Astrocyte of the cerebellum (primary cell): Measurements from ENCODE around the gene VARS1.

Experiments used
- DNase-seq: peaks from one replicate; pipeline ENCODE4 v3.0.0-alpha.2; 2011; ENCODE audit warnings: low read depth
- H3K4me3 ChIP-seq: 2 replicates; pipeline ENCODE4 v1.5.1; 2011; ENCODE audit warnings: mild to moderate bottlenecking, low read depth, low read length, moderate library complexity
- in situ Hi-C: cut with HindIII; loops from 2 replicates; pipeline ENCODE4 v1.10.0; 2017; ENCODE audit warnings: low sequenced_read_pairs
- TF ChIP-seq, protein P1 (sequence below): IDR thresholded peaks from 2 replicates; pipeline ENCODE4 v1.5.1; 2012; ENCODE audit warnings: low read length, low read depth, moderate library complexity, mild to moderate bottlenecking; ENCODE audit errors: missing control alignments

The VARS1 gene

DNA sequence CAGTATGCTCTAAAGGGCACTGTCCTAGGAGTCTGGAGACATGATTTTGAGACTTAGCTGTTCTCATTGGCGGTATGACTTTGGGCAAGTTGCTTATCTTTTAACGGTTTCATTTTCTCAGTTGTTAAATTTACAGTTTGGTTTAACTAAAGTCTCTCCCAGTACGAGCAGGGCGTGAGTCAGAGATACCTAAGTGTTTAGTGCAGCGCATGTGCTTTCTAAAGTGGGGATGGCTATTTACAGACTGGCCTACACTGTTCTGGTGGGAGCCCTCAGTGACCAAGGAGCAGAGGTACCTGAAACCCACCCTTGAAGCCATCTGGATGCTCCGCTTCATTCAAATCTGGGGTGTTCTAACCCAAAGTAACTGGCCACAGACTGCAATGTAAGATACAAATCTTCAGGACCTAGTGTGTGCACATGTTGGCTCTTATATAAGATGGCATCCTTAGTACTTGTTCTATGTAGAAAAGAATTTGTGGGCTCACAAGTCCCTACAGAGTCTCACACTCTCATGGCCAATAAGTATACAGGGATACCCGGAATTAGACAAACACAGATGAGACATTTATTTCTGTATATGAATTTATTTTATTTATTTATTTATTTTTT lies 45.0 kb downstream of the VARS1 start:
- in situ Hi-C loops = no loop called here
- no peak for DNase-seq
- TF ChIP-seq, protein P1, sequence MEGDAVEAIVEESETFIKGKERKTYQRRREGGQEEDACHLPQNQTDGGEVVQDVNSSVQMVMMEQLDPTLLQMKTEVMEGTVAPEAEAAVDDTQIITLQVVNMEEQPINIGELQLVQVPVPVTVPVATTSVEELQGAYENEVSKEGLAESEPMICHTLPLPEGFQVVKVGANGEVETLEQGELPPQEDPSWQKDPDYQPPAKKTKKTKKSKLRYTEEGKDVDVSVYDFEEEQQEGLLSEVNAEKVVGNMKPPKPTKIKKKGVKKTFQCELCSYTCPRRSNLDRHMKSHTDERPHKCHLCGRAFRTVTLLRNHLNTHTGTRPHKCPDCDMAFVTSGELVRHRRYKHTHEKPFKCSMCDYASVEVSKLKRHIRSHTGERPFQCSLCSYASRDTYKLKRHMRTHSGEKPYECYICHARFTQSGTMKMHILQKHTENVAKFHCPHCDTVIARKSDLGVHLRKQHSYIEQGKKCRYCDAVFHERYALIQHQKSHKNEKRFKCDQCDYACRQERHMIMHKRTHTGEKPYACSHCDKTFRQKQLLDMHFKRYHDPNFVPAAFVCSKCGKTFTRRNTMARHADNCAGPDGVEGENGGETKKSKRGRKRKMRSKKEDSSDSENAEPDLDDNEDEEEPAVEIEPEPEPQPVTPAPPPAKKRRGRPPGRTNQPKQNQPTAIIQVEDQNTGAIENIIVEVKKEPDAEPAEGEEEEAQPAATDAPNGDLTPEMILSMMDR = no peak
- H3K4me3 ChIP-seq = no peak overlapping the region

DNA sequence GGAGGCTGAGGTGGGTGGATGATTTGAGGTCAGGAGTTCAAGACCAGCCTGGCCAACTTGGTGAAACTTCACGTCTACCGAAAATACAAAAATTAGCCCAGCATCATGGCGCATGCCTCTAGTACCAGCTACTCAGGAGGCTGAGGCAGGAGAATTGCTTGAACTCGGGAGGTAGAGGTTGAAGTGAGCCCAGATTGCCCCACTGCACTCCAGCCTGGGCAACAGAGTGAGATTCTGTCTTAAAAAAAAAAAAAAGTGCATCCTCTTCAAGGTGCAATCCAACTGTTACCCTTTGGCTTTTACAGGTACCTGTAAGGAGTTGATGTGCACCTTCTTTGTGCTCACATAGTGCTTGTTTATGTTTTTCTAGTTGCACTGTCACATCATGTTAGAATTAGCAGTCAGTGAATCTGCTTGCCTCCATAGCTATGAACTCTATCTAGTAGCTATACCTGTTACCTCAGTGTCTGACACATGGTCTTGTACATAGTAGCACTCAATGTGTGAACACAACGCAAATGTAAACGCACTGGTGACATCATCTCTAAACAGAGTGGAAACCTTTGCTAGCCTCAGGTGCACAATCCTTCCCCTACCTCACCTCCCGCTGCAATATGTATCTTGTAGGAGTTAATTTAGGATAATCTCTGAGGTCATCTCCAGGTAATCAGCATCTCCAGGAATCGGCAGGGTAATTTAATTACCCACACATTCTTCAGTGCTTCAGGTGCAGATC lies 46.1 kb downstream of the VARS1 start:
- DNase-seq = no peak
- TF ChIP-seq, protein P1 = no peak
- H3K4me3 ChIP-seq = no peak overlapping the region
- in situ Hi-C loops = no loop called here
